M059J (cell line): ENCODE data around the gene PDE9A. TPM values are rescaled to one million over a fixed set of nuclear protein-coding genes. Genes with fewer than 3 reads are reported as not detected.

ENCODE experiments used
- DNase-seq: peaks from one replicate; pipeline ENCODE4 v3.0.0-alpha.2; 2012; ENCODE audit warnings: low read depth
- total RNA-seq: library from RNA; depleted of rRNA; stranded (reverse); fragments of >200 nt; shearing (Covaris generic); gene quantifications from 2 replicates; pipeline ENCODE4 v1.2.3, GENCODE V29; 2014

The PDE9A gene
- total RNA-seq, 1 experiment from 2014 or later, result 0.07 TPM

DNA sequence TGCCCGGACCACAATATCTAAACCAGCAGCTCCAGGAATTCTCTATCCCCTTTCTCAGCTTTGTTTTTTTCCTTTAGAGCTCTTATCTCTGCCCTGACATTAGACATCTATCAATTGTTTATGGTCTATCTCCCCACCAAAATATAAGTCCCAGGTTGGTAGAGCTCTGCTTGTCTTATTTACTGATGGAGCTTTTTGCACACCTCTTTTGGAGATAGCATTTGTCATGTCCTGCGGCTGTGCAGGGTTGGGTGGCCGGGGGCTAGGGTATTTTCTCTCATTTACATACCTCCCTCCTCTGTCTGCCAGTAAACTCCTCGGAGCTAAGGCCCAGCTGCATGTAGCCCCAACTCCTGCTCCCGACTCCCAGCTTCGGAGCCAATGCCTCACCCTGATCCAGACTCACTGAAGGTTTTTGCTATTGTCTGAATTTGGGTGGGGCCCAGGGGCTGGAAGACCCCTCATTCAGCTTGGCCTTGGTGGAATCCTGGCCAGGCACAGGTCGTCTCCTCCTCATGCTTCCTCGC lies 11.1 kb upstream of the PDE9A start:
- DNase-seq, result no peak

DNA sequence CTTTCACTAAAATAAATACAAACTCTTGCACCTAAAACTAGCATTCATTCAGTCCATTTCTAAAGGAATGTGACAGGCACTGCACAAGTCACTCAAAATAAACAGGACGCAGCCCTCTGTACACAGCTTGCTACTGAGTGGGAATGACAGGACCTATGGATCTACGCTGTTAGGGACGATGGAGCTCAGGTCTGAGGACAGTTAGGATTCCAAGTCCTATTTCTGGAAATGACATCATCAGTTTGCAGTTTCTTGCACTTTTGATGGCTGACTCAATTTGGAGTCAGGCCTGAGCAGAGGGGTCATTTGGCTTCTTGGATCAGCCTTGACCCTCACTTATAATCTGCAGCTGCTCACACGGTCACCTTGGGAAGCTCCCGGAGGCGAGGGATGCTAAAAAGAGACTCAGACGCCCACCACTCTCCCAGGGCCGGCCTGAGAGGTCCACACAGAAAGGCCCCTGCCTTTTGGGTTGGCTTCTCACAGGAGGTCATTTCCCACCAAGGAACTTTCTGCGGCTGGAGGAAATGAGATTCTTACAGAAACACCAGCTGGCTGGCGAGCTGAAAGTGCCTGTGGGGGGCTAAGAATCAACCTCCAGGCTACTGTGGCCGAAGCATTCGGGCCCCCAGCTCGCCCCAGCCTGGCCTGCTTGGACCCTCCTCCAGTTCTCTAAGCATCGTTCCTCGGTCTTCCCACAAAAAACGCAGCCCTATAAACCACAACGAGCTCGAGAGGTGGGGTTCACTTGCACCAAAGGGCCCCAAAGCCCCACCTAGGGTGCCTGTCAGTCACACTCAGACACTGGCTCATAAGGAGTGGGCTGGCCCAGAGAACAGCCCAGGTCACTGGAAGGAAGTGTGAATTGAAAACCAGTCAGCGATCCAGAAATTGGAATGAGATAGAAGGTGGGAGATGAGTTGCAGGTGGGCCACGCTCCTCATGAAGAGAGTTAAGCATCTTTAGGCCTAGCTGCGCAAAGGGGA lies 8.9 kb upstream of the PDE9A start:
- DNase-seq, result peak; percentile 28

DNA sequence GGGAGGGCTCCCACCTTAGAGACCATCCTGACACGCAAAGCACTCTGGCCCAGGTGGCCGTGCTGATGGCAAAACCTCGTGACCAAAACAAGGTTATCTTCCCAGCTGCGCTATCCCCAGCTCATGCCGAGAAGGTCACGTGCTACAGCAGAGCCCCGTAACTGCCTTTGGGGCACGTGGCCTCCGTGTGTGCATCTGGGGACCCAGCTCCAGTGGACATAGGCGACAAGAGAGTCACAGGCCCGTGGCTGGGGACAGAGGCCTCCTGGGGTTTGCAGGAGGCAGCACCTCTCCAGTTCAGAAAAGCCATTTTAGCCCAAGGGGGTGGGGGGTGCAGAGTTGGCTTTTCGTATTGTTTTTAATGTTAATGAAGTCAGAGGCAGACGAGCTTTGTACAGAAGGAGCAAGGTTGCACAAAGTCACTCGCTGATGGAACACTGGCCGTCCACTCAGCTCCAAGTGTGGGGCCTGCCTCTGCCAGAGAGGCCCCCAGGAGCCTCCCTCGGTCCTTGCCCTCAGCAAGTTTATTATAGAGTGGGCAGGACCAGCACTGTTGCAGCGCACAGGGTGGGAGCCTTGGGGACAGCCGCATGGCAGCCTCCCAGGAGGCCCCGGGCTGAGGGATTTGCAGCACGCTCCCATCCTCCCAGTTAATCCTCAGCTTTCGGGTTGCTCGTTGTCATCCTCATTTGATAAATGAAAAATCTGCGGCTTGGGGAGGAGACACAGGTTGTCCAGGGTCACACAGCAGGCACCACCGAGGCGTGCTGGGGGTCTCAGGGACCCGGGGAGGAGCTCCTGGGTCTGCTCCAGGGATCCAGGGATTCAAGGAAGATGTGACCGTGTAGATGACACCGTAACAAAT lies 8.0 kb upstream of the PDE9A start:
- DNase-seq, result no peak

DNA sequence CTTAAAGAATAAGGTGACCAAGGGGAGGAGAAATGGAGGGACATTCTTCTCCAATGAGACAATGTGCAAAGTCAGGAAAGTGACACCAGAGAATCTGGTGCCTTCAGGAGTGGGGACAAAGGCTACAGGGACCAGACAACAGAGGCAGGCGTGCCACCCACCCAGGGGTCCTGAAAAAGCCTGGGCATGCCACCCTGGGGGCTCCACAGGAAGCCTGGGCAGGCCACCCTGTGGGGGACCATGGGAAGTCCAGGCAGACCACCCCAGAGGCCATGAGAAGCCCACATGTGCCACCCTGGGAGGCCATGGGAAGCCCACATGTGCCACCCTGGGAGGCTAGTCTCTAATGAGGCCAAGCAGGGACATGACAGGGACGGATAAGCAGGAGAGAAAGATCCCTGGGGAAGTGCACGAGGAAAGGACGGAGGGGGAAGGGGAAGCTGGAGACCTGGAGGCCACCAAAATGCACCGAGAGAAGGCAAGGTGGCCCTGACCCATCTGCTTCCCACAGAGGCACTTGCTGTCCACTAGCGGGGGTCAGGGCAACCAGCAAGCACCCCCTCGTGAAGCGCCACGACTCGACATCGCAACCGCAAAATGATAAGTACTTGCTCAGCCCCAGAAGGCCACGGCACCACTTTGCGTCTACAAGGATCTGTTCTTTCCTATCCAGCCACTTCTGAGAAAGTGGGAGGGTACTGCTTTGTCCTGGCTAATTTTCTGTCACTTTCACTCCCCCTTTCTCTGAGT lies 7.2 kb upstream of the PDE9A start:
- no peak for DNase-seq

DNA sequence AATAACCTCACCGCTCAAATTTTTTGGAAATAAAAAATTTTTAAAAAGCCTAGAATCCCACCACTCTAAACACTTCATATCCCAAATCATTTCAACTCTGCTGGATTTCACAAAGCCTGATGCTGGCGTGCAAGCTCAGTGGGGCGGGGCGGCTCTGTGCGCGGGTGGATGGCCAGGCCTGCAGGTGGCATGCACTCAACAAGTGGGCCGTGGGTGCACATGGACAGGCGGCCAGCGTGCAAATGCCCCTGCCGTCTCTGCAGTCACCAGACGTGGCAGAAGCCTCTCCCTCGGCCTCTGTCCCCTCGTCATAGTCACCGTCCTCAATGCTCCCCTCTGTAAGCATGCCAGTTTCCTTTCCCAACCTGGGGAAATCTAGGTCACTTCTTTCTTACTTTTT lies 6.6 kb upstream of the PDE9A start:
- DNase-seq, result no peak

DNA sequence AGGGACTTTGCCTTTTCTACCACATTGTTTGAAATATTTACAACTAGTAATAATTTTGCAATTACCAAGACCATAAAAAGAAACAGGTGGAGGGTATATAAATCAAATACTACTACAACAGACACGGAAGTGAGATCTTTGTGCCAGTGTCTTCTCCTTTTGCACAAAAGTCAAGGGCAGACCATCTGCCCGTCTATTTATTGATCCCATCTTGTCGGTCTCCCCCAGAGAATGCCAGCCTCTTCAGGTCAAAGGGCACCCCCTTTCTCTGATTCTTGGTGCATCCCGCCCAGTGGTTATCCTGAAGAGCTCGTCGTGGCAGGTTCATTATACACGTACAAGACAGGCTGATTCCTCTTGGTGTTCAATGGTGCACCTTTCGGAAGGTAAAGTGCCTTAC lies 4.8 kb upstream of the PDE9A start:
- no peak for DNase-seq

DNA sequence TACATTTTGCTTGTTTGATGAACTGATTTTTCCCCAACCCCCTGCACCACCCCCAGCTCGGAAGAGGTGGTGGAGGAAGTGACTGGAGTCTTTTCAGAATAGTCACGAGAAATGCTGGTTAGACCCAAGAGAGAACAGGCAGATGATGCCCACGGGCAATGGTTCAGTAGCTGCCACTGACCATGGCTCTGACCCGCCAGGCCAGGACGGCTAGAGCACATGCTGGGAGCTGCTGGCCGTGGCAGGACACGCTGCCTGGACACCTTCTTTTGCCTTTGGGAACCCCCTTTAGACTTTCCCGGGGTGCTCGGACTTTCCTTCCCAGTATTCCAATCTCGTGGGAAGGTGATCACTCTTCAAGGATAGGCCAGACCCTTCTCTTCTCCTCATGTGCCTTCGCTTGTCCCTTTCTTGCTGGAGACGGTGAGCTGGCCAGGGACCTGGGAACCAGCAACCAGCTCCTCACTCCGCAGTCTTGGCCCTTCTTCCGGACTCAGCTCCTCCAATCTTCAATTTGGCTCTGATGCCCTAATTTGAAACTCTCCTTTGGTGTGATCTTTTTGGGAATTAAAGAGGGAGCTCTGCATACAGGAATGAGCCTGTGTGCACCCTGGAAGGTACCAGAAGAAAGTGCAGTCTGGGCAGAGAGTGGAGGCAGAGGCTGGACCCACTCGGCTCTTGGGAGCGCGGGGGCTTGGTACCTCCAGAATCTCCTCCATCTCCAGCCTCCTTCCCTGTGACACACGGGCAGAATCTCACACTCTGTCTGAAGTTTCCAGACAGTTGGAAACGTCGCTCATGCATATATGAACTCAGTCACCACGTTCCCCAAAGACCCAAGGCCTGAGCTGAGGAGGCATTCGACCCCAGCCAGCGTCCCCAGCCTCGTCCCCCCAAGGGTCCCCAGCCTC lies 4.0 kb upstream of the PDE9A start:
- DNase-seq, result no peak

DNA sequence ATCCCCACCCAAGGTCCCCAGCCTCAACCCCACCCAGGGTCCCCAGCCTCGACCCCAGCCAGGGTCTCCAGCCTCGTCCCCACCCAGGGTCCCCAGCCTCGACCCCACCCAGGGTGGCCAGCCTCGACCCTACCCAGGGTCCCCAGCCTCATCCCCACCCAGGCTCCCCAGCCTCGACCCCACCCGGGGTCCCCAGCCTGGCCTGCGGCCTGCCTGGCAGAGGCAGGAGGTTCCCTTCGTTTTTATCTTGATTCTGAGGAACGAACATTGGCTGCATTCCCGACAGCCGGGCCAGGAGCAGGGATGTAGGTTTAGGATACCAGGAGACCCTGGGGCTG lies 3.4 kb upstream of the PDE9A start:
- DNase-seq, result no peak

DNA sequence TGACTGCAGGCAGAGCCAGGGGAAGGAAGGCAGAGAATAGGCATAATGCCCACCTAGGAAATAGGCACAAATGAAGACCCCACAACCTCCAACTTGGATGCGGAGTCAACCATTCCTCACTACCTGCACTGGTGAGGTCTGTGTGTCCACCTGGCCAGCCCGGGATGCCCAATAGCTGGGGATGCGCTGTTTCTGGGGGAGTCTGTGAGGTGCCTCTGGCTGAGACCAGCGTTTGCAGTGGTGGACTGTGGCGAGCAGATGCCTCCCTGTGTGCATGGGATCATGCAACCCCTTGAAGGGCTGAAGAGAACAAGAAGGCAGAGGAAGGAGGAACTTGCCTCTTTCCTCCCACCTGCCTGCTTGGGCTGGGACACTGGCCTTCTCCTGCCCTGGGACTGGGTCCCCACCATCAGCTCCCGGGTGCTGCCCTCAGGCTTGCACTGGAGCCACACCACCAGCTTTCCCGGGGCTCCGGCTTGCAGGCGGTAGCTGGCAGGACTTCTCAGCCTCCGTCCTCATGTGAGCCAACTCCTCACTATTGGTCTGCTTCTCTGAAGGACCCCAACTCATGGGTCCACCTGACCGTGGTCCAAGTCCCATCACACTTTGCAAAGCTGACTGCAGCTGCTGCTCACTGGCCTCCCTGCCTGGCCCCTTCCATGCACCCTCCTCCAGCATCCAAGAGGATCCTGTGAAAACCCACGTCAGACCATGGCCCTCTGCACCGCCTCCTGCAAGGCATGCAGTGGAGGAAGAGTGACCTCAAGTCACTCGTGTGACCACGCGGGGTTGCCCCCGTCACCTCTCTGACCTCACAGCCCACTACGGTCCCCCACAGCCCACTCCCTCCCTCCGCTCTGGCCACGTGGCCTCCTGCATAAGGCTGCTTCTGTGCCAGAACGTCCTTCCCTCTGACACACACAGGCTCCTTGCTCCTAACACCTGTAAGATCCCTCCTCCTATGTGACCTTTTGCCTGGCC lies 2.7 kb upstream of the PDE9A start:
- DNase-seq, result no peak

DNA sequence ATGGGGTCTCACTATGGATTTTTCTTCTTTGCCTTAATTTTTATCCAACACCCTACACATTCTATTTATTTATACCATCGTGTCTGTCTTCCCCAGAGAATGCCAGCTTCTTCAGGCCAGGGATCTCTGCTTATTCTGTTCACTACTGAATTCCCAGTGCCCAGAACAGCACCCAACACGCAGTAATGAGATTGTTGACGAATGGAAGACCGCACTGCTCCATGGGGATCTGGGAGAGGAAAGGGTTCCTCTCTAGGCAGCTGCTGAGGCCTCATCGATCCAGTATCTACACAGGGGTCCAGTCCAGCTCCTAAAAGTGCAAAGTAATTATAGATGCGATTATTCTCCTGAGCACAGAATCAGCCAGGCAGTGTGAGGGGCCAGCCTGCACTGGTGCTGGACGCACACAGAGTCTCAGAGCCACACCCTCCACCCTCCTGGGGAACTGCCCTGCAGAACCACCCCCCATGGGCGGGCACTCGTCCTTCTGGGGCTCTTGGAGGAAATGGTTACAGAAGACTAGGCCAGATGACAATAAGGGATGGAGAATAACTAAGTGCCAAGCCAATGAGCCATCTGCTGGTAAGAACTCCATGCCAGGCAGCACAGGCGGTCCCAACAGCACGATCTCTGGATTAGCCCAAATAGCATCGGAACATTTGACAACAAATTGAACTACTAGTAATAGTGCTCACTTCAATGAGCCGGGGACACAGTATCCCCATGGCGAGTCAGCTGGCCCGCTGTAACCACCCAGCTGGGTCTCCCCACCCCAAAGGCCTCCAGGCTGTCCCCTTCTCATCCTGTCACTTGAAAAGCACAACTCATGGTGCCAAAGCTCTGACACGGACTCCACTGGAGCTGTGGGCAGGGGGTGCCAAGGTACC lies 1.7 kb upstream of the PDE9A start:
- no peak for DNase-seq

DNA sequence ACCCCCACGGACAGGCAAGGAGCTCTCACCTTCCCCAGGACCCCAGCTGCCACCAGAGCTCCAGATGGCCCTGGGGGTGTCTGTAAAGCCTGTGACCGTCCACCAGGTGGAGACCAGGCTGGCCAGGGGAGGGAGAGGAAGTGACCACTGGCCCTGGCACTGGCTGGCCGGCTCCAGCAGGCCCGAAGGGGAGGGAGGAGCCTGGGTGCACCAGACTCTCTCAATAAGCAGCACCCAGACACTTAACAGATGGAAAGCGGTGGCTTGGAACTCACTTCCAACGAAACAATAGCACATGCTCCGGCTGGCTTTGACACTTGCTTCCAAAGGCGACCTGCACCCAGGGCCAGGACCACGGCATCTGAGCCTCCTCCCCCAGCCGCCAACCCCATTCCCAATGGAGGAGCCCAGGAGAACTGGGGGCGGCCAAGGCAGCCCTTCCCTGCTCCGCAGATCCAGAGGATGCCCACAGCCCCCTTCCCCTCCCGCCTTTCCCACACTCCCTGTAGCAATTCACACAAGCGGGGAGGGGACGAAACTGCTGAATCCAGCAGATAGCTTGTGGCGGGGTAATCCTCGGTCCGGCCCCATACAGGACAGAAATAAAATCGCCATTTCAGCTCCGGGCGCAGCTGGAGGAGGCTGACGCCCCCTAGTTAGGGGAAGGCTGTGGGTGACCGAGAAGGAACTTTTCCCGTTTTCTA lies 742 bp upstream of the PDE9A start:
- peak; percentile 78 for DNase-seq

DNA sequence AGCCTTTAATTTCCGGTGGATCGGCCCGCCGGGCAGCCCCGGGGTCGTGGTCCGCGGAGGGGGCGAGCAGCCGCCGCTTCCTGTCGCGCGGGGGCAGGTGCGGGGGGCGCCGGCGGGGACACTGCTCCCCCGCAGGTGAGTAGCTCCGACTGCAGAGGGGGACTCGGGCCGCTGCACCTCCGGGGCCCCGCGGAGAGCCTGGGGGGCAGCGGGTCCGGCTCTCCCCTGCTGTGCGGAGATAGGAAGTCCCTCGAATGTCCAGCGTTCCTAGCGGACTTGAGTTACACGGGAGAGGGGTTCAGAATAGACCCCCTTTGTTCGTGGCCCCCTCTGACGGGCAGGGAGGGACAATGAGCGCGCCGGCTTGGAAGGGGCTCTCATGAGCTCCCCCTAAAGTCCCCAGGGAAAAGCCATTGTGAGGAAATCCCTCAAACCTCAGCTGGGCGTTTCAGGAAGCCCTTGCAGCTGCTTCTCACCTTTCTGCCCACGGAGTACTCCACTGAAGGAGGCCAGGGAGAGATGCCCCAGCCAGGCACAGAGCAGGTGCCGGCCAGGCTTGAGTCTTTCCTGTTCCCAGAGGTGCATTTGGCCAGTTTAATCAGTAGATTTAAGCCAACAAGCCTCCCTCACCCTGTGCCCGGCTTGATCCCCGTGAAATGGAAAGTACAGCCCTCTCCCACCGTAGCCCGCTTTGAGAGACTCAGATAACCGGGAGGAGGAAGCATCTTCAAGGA lies 925 bp downstream of the PDE9A start:
- no peak for DNase-seq

DNA sequence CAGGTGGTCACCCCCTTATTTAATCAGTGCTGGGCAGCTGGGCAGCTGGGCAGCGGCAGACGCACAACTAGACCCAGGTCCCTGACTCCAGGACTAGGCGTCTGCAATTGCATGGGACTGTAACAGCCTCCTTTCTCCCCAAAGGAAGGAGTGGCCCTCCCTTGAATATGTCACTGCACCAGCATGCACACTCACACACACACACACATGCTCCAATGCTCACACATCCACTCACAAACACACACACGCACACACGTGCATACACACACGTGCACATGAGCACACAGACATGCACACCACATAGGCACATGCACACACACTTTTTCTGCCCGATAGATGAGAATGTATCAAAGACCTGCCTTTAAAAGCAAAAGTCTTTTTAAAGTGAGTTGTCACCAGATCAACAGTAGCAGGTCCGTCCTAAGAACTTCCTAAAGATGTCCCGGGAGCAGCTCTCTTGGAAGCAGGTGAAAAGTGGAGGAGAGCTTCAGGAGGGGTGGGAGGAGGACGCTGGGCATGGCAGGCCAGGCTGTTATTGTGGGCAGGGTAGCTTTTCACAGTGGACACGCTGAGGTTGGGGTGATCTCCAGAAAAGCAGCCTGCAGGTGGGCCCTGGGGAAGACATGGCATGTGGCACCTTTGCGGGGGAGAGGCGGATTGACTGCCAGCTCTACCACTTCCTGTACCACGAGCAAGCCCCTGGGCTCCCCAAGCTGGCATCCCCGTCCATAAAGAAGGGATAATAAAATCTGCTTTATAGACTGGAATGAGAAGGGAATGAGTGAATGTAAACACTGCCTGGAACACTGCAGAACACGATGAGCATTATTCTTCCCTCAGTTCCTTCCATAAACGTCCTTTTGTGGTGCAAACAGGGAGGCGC lies 1.7 kb downstream of the PDE9A start:
- no peak for DNase-seq

DNA sequence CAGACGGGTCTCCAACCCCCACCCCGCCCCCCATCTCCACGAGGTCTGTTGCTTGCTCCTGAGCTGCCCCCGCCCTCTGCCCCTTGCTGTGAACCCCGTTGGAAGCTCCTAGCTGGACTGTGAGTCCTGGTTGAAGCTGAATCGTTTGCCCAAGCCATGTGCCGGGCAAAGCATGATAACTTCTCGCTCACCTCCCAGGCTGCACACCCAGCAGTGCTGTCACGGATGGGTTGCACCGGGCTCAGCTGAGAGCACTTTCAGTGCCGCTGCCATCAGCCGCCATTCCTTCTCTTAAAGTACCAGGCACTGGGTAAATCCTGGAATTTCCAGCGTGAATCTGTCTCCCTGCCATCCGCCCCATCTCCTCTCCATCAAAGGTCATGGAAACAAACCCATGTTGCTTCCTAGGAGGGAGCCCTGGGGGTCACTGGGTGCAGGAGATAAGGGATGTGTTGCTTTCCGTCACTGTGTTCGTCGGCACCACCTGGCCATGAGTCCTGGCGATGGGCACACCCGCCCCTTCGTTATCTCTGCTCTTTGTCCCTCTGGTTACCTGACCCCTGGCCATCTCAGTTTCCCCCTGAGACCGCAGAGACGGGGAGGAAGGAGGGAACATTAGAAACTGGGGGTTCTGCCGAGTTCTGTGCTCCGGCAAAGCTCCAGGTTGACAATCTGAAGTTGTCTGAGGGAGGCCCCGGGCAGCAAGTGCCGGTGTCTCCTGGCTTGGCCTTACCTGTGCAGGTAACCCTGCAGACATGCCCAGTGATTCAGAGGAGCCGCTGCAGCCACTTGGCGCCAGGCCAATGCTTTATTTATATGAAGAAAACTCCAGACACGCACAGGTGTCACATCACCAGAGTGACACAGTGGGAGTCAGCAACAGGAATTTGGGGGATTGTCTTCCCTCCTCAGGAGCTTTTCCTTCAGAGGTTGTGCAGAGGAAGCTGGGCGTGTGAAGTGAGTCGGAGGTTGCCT lies 2.7 kb downstream of the PDE9A start:
- no peak for DNase-seq

DNA sequence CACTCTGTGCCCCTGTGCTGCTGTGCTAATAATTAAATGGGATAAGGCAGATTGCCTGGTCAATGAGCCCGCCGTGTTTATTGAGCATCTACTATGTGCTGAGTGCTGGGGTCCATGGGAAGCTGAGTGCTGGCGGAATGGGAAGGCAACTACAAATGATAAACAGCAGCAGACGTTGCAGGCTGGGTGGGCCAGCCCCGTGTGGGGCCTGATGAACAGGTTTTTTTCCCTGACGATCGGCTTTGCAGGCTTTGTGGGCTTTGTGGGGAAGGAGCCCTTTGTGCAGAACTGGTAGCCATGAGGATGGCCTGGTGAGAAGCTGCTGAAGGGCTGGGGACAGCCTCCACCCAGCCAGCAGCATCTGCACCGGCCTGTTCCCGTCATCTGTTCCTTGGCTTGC lies 3.5 kb downstream of the PDE9A start:
- no peak for DNase-seq
